ENCODE data around the gene ORAI3. TPM values are rescaled to one million over a fixed set of nuclear protein-coding genes. Genes with fewer than 3 reads are reported as not detected.

The ORAI3 gene
- total RNA-seq, 4 donors from 2014 or later = 50.7 to 58.4 (median 52.9) TPM

DNA sequence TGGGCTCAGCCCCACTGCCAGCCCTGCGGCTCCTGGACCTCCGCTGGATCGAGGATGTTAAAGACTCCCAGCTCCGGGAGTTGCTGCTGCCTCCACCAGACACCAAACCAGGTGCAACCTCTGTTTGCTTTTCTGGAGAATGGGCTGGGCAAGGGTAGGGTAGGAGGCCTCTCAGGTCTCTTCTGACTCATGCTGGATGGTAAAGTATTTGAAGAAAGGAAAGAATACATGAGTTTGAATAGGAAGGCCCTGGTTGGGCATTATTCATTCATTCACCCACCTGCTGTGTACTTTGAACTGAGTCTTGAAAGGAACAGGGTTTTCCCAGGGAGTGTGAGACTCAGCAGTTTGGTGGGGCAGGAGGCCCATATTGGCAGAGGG is 6.5 kb upstream of the ORAI3 start:
- peaks cover 0 to 14% (median 4%) of the 10 kb centered on the region in 4 donors for H3K4me1 ChIP-seq
- DNase-seq (ENCODE audit: low spot score in 2 of 2) = no peak
- no peaks in the 10 kb centered on the region for H3K27me3 ChIP-seq
- no peaks in the 10 kb centered on the region for H3K9me3 ChIP-seq
- TF ChIP-seq, protein P1, sequence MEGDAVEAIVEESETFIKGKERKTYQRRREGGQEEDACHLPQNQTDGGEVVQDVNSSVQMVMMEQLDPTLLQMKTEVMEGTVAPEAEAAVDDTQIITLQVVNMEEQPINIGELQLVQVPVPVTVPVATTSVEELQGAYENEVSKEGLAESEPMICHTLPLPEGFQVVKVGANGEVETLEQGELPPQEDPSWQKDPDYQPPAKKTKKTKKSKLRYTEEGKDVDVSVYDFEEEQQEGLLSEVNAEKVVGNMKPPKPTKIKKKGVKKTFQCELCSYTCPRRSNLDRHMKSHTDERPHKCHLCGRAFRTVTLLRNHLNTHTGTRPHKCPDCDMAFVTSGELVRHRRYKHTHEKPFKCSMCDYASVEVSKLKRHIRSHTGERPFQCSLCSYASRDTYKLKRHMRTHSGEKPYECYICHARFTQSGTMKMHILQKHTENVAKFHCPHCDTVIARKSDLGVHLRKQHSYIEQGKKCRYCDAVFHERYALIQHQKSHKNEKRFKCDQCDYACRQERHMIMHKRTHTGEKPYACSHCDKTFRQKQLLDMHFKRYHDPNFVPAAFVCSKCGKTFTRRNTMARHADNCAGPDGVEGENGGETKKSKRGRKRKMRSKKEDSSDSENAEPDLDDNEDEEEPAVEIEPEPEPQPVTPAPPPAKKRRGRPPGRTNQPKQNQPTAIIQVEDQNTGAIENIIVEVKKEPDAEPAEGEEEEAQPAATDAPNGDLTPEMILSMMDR (IDR thresholded peaks at IDR 0.05) = no peak
- TF ChIP-seq EP300 (IDR thresholded peaks at IDR 0.05) = no peak
- TF ChIP-seq POLR2A (IDR thresholded peaks at IDR 0.05) = no peak
- no peak overlapping the region for H3K27ac ChIP-seq
- peaks cover 0 to 70% (median 0%) of the 10 kb centered on the region in 3 donors for H3K36me3 ChIP-seq
- no peak overlapping the region for H3K4me3 ChIP-seq
- 71 to 89% methylated on average over 4 of the region's 4 CpGs for WGBS, 2 donors

DNA sequence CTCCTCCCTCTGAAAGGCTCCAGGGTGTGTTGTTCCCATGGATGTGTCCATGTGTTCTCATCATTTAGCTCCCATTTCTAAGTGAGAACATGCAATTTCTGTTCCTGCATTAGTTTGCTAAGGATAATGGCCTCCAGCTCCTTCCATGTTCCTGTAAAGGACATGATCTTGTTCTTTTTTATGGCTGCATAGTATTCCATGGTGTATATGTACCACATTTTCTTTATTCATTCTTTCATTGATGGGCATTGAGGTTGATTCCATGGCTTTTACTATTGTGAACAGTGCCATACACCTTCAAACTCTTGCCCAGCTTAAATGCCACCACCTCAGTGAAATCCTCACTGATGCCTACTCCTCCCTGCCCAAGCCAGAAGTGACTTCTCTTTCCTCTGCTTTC is 4.5 kb upstream of the ORAI3 start:
- no peak for DNase-seq (ENCODE audit: low spot score in 2 of 2)
- Histone ChIP-seq H3K36me3 (peaks cover 0 to 66% (median 0%) of the 10 kb centered on the region in 3 donors), H3K4me3 (no peak overlapping the region), H3K27me3 (no peaks in the 10 kb centered on the region), H3K9me3 (no peaks in the 10 kb centered on the region), H3K4me1 (peaks cover 0 to 20% (median 4%) of the 10 kb centered on the region in 4 donors), H3K27ac (no peak overlapping the region)
- TF ChIP-seq POLR2A (IDR thresholded peaks at IDR 0.05) (no peak), EP300 (IDR thresholded peaks at IDR 0.05) (no peak)
- TF ChIP-seq, protein P1 (IDR thresholded peaks at IDR 0.05) = no peak

GRCh38 chr16:30946671-30947540 is 2.0 kb upstream of the ORAI3 start:
- Histone ChIP-seq H3K9me3 (no peaks in the 10 kb centered on the region), H3K27me3 (no peaks in the 10 kb centered on the region), H3K27ac (no peak overlapping the region), H3K4me3 (no peak overlapping the region), H3K4me1 (peaks cover 0 to 37% (median 18%) of the 10 kb centered on the region in 4 donors), H3K36me3 (peaks cover 0 to 46% (median 0%) of the 10 kb centered on the region in 3 donors)
- no peak for DNase-seq (ENCODE audit: low spot score in 2 of 2)
- WGBS, 2 donors = 84 to 86% methylated on average over 37 of the region's 38 CpGs
- TF ChIP-seq EP300 (IDR thresholded peaks at IDR 0.05) (no peak), POLR2A (IDR thresholded peaks at IDR 0.05) (no peak)
- TF ChIP-seq, protein P1 (IDR thresholded peaks at IDR 0.05) = no peak

DNA sequence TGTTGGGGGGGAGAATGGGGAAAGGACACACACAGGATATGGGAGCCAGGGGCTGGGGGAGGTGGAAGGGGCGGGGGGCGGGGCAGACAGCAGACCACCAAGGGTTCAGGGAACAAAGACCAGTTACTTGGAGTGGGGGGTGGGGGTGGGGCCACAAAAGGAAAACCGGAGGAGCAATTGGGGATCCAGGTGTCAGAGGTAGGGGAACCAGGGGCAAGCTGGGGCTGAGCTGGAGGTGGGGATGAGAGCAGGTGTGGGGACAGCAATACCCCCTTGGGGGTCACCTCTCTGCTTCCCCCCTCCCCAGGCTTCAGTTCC is 1.4 kb upstream of the ORAI3 start:
- peak overlapping the region; percentile 89 to 97 (median 95) for H3K27ac ChIP-seq
- no peaks in the 10 kb centered on the region for H3K9me3 ChIP-seq
- no peak for TF ChIP-seq EP300 (IDR thresholded peaks at IDR 0.05)
- DNase-seq (ENCODE audit: low spot score in 2 of 2) = no peak
- peaks cover 0 to 37% (median 15%) of the 10 kb centered on the region in 4 donors for H3K4me1 ChIP-seq
- 57 to 67% methylated on average over 3 of the region's 3 CpGs for WGBS, 2 donors
- H3K27me3 ChIP-seq = no peaks in the 10 kb centered on the region
- peak overlapping the region in 2 of 4 donors; percentile 78 to 79 for H3K4me3 ChIP-seq
- H3K36me3 ChIP-seq = peaks cover 0 to 43% (median 0%) of the 10 kb centered on the region in 3 donors

GRCh38 chr16:30947859-30948666 is 805 bp upstream of the ORAI3 start:
- WGBS, 2 donors = 12% methylated on average over 40 to 43 of the region's 44 CpGs
- Histone ChIP-seq H3K4me1 (peaks cover 0 to 43% (median 15%) of the 10 kb centered on the region in 4 donors), H3K36me3 (peaks cover 0 to 37% (median 0%) of the 10 kb centered on the region in 3 donors), H3K27me3 (no peaks in the 10 kb centered on the region), H3K4me3 (peak overlapping the region; percentile 56 to 98 (median 78)), H3K9me3 (no peaks in the 10 kb centered on the region), H3K27ac (peak overlapping the region; percentile 89 to 97 (median 95))
- DNase-seq (ENCODE audit: low spot score in 2 of 2) = peak; percentile 91 to 98
- peak; percentile 10 to 48 for TF ChIP-seq EP300 (IDR thresholded peaks at IDR 0.05)
- no peak for TF ChIP-seq POLR2A (IDR thresholded peaks at IDR 0.05)
- TF ChIP-seq, protein P1 (IDR thresholded peaks at IDR 0.05) = no peak
